ENCODE data around the gene ROR1.

The ROR1 gene

DNA sequence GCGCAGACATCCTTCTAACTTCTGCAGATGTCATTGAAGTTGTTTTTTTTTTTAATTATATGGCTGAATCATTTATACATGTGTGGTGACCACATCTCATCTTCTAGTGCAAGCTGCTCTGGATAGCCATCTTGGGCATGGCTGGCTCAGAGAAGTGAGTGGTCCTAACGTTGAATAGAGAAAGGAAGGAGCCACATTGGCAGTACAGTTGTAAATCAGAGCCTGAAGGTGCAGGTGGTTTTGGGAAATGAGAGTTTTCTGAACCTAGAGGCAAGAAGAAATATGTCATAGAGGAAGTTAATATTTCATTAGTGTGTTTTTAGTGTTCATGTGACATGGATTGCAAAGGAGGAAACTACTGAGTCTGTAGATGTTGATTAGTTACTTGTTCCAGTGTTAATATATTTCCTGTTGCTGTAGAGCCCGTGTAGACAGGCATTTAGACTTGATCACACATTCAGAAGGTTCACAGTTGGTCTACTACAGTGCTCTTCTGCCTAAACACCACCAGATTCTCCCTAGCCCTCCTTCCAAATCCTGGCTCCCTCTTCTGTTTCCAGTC lies 163.7 kb downstream of the ROR1 start:
- no peak for DNase-seq (ENCODE audit: low spot score)

DNA sequence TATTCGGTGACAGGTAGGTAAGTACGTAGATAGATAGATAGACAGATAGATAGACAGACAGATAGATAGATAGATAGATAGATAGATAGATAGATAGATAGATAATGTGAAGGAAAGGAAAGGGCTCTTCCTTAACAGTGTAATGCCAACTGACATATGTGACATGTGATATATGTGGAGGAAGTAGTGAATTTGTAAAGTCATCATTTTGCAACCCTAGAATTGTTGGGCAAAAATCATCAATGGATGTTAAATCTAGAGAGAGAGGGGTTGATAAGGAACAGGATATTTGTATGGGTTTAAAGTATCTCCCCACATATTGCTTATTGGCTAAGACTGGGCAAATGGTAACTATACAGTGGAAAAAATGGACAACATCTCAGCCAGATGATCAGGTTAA lies 166.6 kb downstream of the ROR1 start:
- DNase-seq (ENCODE audit: low spot score): no peak

DNA sequence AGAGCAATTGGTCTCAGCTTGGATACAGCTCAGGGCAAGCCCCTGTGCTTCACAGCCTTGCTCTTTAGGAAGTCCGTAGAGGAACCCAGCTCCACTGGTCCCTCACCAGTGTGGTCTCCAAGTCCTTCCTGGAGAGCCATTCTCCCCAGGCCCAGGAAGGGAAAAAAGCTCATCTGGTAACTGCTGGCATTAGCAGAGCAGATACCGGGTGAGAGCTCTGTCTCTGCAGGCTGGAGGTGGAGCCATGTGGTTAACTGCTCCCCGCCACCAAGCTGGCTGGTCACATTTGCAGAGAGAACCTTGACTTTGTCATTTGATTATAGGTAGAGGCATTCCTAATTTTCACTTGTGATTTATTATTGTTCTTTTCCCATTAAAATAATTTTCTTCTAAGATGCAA lies 169.6 kb downstream of the ROR1 start:
- DNase-seq (ENCODE audit: low spot score): no peak

DNA sequence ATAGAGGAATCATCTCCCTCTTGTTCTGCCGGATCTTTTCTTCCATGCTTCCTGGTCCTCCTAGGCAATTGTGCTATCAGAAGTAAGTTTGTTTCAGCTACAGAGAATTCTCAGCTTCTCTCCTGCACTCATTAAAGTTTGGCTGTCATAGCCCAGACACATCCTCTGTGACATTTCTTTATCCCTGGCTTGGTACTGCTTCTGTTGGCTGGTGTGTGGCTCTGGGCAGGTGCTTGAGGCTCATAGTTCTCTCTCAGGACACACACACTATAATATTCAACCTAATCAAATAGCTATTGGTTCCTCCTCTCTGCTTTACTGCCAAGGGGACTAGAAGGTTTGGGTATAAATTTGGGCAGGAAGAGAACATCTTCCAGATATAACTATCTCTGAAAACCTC lies 172.1 kb downstream of the ROR1 start:
- no peak for DNase-seq (ENCODE audit: low spot score)

DNA sequence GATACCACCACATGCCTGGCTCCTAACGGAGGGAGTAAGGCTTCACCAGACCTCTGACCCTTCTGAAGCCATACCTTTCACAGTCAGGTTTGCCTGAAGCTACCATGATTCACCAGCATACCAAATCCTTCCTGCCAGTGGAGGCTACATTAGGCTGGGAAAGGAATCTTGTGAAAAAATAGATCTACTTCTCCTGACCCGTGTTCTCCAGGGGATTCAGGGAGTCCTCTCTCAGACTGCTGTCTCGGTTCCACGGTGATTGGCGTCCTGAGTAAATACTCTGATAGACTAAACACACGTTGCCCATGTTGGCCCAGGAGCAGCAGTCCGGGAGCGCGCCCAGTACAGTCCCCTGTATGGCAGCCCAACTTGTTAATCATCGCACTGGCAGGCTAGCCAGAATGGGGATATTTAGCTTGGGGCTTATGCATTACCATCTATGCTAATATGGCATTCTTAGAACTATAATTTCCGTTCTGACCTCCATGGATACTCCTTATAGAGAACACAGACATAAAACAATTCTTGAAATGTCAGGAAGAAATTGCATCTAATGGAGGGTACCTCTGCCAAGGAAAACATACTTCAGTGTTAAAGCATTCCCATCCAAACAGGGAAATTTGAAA lies 173.2 kb downstream of the ROR1 start:
- DNase-seq (ENCODE audit: low spot score): no peak

DNA sequence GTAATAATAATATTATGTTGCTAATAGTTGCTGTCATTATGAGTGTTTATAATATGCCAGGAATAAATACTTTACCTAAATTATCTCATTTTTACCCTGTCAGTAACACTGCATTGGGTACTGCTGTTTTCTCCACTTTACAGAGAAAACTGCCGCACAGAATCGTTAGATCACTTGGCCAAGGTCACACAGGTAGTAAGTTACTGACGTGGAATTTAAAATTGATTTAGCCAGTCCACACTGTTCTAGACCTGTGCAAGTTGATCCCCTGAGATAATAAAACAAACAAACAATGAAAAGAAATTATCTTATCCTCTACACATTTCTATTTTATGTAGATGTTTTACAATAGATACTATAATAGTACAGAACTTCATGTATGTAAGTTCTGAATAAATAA lies 174.1 kb downstream of the ROR1 start:
- no peak for DNase-seq (ENCODE audit: low spot score)

DNA sequence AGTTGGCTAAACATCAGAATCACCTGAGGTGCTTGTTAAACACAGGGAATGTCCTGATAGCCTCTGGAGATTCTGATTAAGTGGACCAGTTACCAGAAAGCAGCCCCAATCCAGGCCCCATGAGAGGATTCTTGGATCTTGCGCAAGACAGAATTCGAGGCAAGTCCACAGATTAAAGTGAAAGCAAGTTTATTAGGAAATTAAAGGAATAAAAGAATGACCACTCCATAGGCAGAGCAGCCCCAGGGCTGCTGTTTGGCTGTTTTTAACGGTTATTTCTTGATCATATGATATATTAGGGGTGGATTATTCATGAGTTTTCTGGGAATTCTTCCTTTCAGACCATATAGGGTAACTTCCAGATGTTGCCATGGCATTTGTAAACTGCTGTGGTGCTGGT lies 176.2 kb downstream of the ROR1 start:
- no peak for DNase-seq (ENCODE audit: low spot score)

DNA sequence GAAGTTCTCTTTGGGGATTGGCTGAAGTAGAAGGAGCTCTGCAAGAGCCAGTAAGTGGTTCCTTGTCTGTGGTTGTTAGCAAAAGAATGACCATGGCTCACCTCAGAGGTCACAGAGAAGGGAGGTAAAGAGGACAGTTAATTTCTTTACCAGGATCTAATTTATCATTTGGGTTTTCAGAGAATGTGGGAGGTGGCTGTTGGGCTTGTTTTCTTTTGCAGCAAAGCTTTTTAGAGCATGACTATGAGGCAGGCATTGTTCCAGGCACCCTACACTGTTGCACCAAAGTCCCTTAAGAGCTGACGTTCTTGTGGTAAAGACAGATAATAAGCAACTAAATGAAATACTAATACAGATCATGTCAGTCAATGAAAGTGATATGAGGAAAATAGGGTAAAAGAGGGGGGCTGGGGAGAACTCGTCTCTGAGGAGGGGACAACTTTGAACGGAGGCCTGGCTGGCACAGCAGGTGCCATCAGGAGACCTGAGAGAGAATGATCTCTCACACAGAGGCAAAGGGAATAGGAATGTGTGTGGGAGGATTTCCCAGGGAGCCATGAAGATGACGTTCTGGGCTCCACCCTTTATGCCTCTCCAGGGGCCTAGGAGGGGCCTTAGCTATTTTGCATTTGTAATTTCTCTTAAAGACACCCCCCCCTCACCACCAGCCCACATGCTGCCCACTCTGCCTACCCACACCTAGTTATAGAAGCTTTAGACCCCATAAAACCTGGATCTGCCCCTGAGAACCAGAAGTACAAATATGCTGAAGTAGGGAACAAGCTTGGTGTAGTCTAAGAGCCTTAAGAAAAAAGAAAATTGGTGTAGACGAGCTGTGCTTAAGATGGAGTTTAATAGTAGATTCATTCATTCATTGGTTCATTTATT lies 177.5 kb downstream of the ROR1 start:
- DNase-seq (ENCODE audit: low spot score): no peak

DNA sequence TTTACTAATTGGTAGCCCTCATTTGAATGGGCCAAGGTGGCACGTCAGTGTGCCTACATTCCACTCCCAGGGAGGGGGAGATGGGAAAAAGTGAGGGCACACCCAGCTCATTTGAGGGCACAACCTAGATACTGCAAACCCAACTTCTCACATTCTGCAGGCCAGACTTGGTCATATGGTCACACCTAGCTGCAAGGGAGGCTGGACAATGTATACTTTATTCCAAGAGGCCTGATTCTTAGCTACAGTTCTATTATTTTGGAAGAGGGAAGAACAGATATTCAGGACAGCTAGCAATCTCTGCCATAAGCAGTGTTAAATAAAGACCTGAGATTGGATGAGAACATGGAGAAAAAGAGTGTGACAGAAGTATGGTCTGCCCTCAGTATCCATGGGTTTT lies 180.4 kb downstream of the ROR1 start:
- no peak for DNase-seq (ENCODE audit: low spot score)

DNA sequence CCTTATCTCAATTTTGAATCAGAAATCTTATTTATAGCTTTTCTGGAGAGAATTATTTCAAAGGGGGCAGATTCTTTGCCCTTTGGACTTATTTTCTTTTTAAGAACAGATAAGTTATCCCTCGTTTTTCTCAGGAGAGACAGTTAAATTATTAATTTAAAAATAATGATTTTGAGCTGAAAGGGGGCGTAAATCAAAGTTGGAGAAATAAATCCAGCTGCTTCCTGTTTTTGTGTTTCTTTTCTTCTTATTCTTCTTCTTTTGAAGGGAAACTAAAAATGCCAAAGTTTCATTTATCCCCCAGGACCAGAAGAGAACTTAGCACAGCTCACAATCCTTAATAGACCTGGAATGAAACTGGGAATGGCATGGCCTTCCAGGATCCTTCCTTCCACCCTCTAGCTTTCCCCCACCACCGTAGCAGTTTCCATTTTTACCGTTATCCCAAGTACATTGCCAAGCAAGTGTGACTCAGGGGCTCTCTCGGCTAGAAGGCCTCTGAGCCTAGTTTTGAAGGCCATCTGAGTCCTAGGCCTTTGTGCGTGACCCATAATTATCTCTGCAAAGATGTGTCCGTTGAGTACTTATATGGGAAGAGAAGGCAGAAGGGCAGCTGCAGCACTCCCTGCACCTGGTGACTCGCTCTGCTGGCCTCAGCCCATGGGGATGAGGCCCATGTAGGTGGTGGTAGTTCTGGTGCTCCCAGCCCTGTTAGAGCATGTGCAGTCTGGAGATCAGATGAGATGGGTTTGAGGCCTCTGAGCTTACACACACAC lies 181.7 kb downstream of the ROR1 start:
- no peak for DNase-seq (ENCODE audit: low spot score)

DNA sequence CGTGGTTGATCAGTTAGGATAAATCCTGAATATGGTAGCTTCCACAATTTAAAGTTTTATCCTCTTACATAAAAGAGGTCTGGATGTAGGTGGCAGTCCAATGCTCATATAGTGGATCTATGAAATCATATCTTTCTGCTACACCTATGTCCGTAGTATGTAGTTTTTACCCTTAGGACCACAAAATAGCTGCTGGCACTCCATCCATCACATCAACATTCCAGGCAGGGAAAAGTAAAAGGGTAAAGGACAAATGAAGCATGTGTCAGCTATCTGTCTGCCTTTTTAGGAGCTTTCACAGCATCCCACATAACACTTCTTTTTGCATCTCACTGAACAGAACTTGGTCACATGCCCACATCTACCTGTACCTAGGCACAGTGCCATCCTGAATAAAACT lies 184.7 kb downstream of the ROR1 start:
- no peak for DNase-seq (ENCODE audit: low spot score)

DNA sequence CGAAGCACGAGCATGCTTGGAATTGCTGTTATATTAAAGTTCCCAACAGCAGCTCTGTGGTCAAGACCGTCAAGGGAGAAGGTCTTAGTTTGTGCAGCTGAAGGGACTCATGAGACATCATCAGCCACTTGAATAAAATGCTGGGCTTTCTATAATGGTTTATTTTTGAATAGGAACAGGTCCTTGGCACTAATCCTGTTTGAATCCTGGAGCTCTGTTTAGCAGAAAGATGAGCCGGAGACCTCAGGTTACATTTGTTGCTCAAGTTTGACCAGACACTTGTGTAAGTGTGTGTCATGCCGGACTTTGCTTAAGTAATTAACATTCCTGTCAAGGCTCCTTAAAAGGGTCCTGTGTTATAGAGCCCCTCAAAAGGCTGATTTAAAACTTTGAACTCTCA lies 186.5 kb downstream of the ROR1 start:
- DNase-seq (ENCODE audit: low spot score): no peak

DNA sequence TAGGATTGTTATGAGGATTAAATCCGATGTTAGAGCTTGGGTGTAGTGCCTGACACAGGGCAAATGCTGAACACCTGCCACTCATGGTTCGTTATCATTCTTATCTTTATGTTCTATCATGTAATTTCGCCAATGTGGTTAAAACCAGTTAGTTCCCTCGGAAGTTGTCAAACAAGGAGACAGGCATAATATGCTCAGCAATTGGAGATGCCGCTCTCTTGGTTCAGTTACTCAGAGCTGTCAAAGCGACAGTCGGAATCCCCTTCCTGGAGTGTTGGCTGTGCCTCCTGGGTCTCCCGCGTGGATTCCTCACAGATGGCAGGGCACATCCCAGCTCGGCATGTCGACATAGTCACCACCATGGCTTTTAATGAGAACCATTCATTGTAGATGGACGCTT lies 192.2 kb downstream of the ROR1 start:
- DNase-seq (ENCODE audit: low spot score): no peak

DNA sequence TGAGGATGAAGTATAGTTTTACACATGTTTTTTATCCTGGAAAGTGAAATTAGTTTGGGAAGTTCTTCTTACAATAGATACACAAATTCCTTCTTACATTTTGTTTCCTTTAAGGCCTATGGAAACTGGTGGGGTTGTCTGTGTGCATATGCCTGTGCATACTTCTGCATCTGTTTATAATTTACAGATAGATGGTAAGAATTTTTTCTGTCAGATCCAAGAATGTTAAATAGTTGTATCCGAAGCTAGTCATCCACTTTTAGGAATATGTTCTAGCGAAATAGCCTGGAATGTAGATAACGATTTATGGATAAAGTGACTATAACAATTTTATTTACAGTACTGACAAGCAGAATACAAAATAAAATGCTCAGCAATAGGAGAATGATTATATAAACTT lies 194.1 kb downstream of the ROR1 start:
- no peak for DNase-seq (ENCODE audit: low spot score)

DNA sequence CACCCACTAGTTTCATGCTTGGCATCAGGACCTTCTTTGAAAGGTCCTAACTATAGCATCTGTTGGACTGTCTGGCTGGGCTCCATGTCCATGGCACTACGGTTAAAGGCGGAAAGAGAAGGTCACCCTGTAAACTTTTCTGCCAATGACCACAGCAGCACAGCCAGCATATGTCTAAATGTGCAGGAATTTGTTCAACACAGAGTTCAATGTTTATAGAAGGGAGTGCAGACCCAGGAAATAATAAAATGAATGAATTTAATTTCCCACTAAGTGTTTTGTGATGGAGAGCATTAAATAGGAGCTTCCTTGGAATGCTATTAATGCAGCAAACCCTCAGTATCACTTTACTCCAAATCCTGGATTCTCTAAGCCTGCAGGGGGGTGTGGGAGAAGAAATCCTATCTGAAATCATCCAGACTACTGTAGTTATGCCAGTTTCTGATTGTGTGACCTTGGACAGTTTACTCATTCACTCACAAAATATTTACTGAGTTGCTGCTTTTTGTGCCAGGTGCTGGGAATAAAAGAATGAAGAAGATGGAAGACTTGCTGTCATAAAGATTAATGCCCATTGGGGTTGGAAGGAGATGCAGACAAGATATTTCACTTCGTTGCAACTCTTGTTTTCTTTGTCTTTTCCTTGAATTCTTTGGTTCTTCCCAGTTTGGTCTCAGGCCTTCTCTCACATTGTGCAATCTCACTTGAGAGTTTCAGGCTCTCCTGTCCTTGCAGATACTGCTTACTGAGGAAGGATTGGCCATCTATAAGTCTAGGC lies 195.0 kb downstream of the ROR1 start:
- DNase-seq (ENCODE audit: low spot score): no peak

DNA sequence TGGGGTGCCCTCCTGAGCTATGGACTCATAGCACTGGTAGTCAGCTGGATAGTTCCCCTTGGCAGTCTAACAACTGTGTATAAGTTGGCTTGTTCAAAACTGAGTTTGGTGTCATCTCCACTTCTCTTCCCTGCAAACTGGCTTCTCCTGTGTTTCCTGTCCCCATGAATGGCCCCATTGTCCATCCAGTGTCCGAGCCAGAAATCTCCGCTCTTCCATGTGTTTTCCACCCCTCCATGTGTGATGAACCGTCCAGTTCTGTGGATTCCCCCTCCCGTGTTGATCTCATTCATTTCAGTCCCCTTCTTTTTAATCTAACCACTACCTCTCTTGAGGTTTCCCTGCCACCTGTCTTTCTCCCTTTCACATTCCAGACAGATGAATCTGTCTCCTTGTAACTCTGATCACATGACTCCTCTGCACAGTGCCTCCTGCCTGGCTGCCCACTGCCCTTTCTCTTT lies 195.7 kb downstream of the ROR1 start:
- no peak for DNase-seq (ENCODE audit: low spot score)

DNA sequence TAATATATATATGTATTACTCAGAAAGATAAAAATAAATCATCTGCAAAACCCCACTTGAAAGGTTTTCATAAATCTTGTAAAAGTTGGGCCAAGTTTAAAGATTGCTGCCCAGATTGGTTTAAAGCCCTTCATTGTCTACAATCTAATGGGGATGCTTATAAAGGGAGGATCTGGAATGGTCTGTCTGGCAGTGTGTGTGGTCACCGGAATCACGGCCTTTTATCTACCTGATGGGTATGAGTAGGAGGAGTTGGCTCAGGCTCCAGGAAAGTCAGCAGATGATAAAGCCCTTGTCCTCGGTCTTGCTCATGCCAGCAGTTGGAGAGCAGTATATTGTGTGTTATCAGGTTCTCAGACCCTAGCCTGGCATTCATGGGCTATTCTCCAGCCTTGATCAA lies 197.7 kb downstream of the ROR1 start:
- DNase-seq (ENCODE audit: low spot score): no peak

DNA sequence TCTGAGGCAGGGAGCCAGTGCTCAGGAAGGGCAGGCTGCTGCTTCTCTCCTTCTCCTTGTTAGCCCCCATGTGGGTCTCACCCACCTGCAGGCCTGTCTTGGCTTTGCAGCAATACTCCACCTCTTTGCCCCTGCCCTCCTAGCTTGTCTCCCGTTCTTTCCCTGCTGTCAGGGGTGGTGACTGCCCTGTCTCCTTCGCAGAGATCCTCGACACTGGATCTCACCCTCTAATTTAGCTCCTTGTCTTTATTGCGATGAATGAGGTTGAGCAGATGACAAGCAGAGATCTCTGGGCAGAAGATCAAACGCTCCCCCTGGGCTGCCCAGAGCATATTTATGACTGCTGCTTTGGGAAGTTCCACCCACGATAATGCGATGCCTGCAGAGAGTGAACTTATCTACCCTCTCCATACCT lies 199.2 kb downstream of the ROR1 start:
- DNase-seq (ENCODE audit: low spot score): no peak

DNA sequence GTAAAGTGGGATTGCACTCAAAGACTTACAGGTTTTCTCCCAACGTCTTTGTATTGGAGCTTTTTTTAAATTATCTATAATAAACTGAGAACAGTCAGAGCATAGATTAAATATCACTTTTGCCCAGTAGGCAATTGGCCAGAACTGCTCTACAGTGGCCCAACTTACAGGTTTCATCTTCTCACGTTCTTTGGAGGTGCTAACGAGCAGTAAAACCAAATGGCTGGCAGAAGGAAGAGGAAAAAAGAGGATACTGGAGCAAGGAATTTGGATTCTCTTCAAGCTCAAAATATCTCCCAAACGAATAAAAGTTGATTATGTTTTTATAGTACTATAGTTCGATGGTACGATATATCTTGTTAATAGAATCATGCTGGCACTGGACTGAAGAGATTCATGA lies 201.1 kb downstream of the ROR1 start:
- no peak for DNase-seq (ENCODE audit: low spot score)

DNA sequence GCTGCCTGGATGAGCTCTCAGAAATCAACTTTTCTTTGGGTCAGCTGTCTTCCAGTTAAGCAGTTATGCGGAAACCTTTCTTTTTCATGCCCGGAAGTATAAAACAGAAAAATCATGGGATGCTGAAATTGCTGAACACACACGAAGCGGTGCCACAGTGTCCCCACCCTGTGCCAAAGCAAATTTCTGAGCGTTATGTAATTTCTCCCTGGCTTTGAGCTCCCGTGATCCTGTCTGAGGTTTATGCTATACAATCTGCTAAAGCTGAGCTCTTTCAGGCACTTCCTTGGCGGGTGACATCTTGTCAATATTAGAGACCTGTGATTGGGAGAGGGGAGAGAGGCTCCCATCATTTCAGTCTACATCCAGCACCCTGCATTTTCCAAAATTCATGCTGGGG lies 201.7 kb downstream of the ROR1 start:
- DNase-seq (ENCODE audit: low spot score): no peak

DNA sequence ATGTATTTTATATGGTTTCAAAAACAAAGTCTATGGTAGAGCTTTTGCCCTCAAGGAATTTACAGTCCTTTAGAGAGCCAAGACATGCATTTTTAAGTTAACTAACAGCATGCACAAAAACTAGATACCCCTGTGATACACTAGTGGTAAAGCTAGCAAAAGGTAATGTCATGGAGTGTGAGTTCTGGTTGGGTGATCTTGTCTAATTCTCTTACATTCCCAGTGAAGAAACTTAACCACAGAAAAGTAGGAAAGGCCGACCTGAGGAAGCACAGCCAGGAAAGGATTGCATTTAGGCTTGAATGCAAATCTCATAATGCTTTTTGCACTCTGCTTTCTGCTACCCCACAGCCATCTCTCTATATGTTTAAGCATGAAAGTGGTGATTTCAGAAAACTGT lies 202.2 kb downstream of the ROR1 start:
- DNase-seq (ENCODE audit: low spot score): no peak

DNA sequence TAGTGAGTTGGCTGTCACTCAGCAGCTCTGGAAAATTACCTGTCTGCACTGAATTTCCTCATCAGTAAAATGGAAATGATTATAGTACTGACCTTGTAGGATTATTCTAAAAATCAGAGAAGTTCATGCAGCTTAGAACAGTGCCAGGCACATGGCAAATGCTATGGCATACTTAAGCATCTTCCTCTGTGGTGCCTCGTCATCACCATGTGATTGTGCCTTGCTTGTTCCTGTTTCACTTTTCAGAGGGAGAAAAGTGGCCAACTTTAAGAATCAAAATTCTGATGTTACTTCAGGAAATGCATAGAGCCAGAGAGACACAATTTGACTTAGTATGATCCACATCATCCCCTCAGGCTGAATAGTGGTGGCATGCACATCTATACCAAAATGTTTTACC lies 203.6 kb downstream of the ROR1 start:
- no peak for DNase-seq (ENCODE audit: low spot score)
